Mesothelial cell of epicardium (in vitro differentiated cells): ENCODE measurements around the gene VIP. TPM values are rescaled to one million over a fixed set of nuclear protein-coding genes. Genes with fewer than 3 reads are reported as not detected.

Experiments
- DNase-seq, 2 experiments: peaks; one replicate each; pipeline ENCODE4 v3.0.0; 2021; ENCODE audit warnings: low spot score in 2 of 2; ENCODE audit not compliant: unreplicated experiment in 2 of 2
- H3K27ac Mint-ChIP-seq: 2 replicates; pipeline ENCODE4 v1.8.0; 2021; ENCODE audit warnings: mixed read lengths
- H3K27me3 Mint-ChIP-seq: 2 replicates; pipeline ENCODE4 v1.8.0; 2021; ENCODE audit warnings: low read depth, mixed read lengths
- H3K36me3 Mint-ChIP-seq: 2 replicates; pipeline ENCODE4 v1.8.0; 2021; ENCODE audit warnings: mixed read lengths
- H3K4me1 Mint-ChIP-seq: 2 replicates; pipeline ENCODE4 v1.8.0; 2021; ENCODE audit warnings: mixed read lengths
- H3K4me3 Mint-ChIP-seq: 2 replicates; pipeline ENCODE4 v1.8.0; 2021; ENCODE audit warnings: mild to moderate bottlenecking, moderate library complexity, mixed read lengths
- H3K9me3 Mint-ChIP-seq: 2 replicates; pipeline ENCODE4 v1.8.0; 2021; ENCODE audit warnings: mixed read lengths
- CTCF ChIP-seq: fragments of 200-600 bp; sonication (generic); IDR thresholded peaks from one replicate; pipeline ENCODE4 v1.5.0; 2021; ENCODE audit warnings: antibody characterized with exemption; ENCODE audit not compliant: unreplicated experiment
- total RNA-seq: library from RNA; stranded (reverse); gene quantifications from 3 replicates; pipeline ENCODE4 v1.2.1, GENCODE V29; 2021

VIP gene
- total RNA-seq, 1 donor from 2014 or later, result not detected

GRCh38 chr6:152765331-152765730, 14.7 kb downstream of the VIP start:
- Mint-ChIP-seq H3K27me3 (peaks cover 9% of the 10 kb centered on the region), H3K27ac (no peak overlapping the region), H3K36me3 (no peaks in the 10 kb centered on the region), H3K9me3 (no peaks in the 10 kb centered on the region), H3K4me3 (no peak overlapping the region), H3K4me1 (no peaks in the 10 kb centered on the region)
- no peak for TF ChIP-seq CTCF
- DNase-seq, result no peak

- no peak overlapping the region for H3K27ac Mint-ChIP-seq
- peaks cover 7% of the 10 kb centered on the region for H3K27me3 Mint-ChIP-seq
- DNase-seq, result no peak
- TF ChIP-seq CTCF, result no peak
- no peak overlapping the region for H3K4me3 Mint-ChIP-seq
- no peaks in the 10 kb centered on the region for H3K36me3 Mint-ChIP-seq
- no peaks in the 10 kb centered on the region for H3K9me3 Mint-ChIP-seq
- no peaks in the 10 kb centered on the region for H3K4me1 Mint-ChIP-seq
These were observed 18.6 kb downstream of the VIP start for GRCh38 chr6:152769159-152769558.

- H3K27ac Mint-ChIP-seq, result no peak overlapping the region
- no peak overlapping the region for H3K4me3 Mint-ChIP-seq
- DNase-seq, result no peak
- TF ChIP-seq CTCF, result no peak
- H3K9me3 Mint-ChIP-seq, result no peaks in the 10 kb centered on the region
- H3K4me1 Mint-ChIP-seq, result no peaks in the 10 kb centered on the region
- H3K27me3 Mint-ChIP-seq, result peaks cover 7% of the 10 kb centered on the region
- H3K36me3 Mint-ChIP-seq, result no peaks in the 10 kb centered on the region
These were observed 19.4 kb downstream of the VIP start for GRCh38 chr6:152769993-152770392.

GRCh38 chr6:152771061-152771687, 20.6 kb downstream of the VIP start:
- no peak for DNase-seq
- Mint-ChIP-seq H3K4me1 (no peaks in the 10 kb centered on the region), H3K27ac (no peak overlapping the region), H3K36me3 (no peaks in the 10 kb centered on the region), H3K4me3 (no peak overlapping the region), H3K27me3 (peaks cover 5% of the 10 kb centered on the region), H3K9me3 (no peaks in the 10 kb centered on the region)
- no peak for TF ChIP-seq CTCF

GRCh38 chr6:152775428-152775827, 24.8 kb downstream of the VIP start:
- no peak for TF ChIP-seq CTCF
- H3K4me3 Mint-ChIP-seq, result no peak overlapping the region
- H3K36me3 Mint-ChIP-seq, result no peaks in the 10 kb centered on the region
- no peak for DNase-seq
- no peaks in the 10 kb centered on the region for H3K4me1 Mint-ChIP-seq
- H3K9me3 Mint-ChIP-seq, result peaks cover 7% of the 10 kb centered on the region
- H3K27me3 Mint-ChIP-seq, result no peaks in the 10 kb centered on the region
- no peak overlapping the region for H3K27ac Mint-ChIP-seq

GRCh38 chr6:152776833-152777232, 26.2 kb downstream of the VIP start:
- no peak for TF ChIP-seq CTCF
- H3K9me3 Mint-ChIP-seq, result peaks cover 7% of the 10 kb centered on the region
- H3K36me3 Mint-ChIP-seq, result no peaks in the 10 kb centered on the region
- no peaks in the 10 kb centered on the region for H3K4me1 Mint-ChIP-seq
- no peak overlapping the region for H3K27ac Mint-ChIP-seq
- H3K27me3 Mint-ChIP-seq, result no peaks in the 10 kb centered on the region
- DNase-seq, result no peak
- H3K4me3 Mint-ChIP-seq, result no peak overlapping the region
